HepG2 (cell line): Measurements from ENCODE around the gene STRC.
"Not testable (repeated sequence)": the region's sequence is repeated elsewhere in the genome, so short reads cannot be mapped to it uniquely, and the experiment has no call there.

ENCODE experiments used
- BCL6 ChIP-seq: IDR thresholded peaks from 2 replicates; pipeline ENCODE4 v1.6.1; 2016; ENCODE audit warnings: missing genetic modification reagents, missing compliant biosample characterization
- CTCF ChIP-seq: sonication (generic); formaldehyde crosslinking; IDR thresholded peaks from 2 replicates; pipeline ENCODE4 v1.5.0; 2020; ENCODE audit warnings: mild to moderate bottlenecking, missing genetic modification reagents, moderate library complexity
- TF ChIP-seq, protein P1 (sequence below), 2 experiments: sonication (generic) in 1 of 2; formaldehyde crosslinking in 1 of 2; IDR thresholded peaks; 2 replicates each; pipeline versions ENCODE4 v1.5.1 to v1.6.1; 2011 to 2020; ENCODE audit warnings: borderline replicate concordance in 1 of 2, low read depth in 1 of 2, low read length in 1 of 2, mild to moderate bottlenecking in 1 of 2, missing genetic modification reagents in 1 of 2, moderate library complexity in 1 of 2
- TF ChIP-seq, protein P2 (sequence below), 2 experiments: fragments of 450-650 bp in 1 of 2; sonication (generic) in 1 of 2; formaldehyde crosslinking in 1 of 2; IDR thresholded peaks; 2 replicates each; pipeline versions ENCODE4 v1.6.1 to v1.8.0; 2016 to 2022; ENCODE audit warnings: antibody characterized with exemption in 1 of 2, mild to moderate bottlenecking in 1 of 2, missing genetic modification reagents in 1 of 2

GRCh38 chr15:43563793-43564192 lies 54.8 kb downstream of the STRC start:
- not testable (repeated sequence) for TF ChIP-seq BCL6; CTCF (CRISPR knock-in tag)
- TF ChIP-seq, protein P1, sequence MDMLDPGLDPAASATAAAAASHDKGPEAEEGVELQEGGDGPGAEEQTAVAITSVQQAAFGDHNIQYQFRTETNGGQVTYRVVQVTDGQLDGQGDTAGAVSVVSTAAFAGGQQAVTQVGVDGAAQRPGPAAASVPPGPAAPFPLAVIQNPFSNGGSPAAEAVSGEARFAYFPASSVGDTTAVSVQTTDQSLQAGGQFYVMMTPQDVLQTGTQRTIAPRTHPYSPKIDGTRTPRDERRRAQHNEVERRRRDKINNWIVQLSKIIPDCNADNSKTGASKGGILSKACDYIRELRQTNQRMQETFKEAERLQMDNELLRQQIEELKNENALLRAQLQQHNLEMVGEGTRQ (IDR thresholded peaks at IDR 0.05; ENCODE audit: low read depth, low read length): not testable (repeated sequence)
- TF ChIP-seq, protein P1 (CRISPR knock-in tag; IDR thresholded peaks at IDR 0.05; ENCODE audit: borderline replicate concordance): not testable (repeated sequence)
- TF ChIP-seq, protein P2, sequence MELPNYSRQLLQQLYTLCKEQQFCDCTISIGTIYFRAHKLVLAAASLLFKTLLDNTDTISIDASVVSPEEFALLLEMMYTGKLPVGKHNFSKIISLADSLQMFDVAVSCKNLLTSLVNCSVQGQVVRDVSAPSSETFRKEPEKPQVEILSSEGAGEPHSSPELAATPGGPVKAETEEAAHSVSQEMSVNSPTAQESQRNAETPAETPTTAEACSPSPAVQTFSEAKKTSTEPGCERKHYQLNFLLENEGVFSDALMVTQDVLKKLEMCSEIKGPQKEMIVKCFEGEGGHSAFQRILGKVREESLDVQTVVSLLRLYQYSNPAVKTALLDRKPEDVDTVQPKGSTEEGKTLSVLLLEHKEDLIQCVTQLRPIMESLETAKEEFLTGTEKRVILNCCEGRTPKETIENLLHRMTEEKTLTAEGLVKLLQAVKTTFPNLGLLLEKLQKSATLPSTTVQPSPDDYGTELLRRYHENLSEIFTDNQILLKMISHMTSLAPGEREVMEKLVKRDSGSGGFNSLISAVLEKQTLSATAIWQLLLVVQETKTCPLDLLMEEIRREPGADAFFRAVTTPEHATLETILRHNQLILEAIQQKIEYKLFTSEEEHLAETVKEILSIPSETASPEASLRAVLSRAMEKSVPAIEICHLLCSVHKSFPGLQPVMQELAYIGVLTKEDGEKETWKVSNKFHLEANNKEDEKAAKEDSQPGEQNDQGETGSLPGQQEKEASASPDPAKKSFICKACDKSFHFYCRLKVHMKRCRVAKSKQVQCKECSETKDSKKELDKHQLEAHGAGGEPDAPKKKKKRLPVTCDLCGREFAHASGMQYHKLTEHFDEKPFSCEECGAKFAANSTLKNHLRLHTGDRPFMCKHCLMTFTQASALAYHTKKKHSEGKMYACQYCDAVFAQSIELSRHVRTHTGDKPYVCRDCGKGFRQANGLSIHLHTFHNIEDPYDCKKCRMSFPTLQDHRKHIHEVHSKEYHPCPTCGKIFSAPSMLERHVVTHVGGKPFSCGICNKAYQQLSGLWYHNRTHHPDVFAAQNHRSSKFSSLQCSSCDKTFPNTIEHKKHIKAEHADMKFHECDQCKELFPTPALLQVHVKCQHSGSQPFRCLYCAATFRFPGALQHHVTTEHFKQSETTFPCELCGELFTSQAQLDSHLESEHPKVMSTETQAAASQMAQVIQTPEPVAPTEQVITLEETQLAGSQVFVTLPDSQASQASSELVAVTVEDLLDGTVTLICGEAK (IDR thresholded peaks at IDR 0.05): not testable (repeated sequence)
- TF ChIP-seq, protein P2 (CRISPR knock-in tag; IDR thresholded peaks at IDR 0.05): not testable (repeated sequence)
